HCT116 (cell line): Measurements from ENCODE around the gene MYBPHL. TPM values are rescaled to one million over a fixed set of nuclear protein-coding genes. Genes with fewer than 3 reads are reported as not detected.

Source experiments
- ATAC-seq: fragments of 200-7000 bp; cut with Tn5 transposase; 2 replicates; pipeline ENCODE4 v1.9.1; 2020; ENCODE audit warnings: mild to moderate bottlenecking, moderate library complexity
- BruUV-seq: library from RNA; stranded (reverse); fragments of 400-500 nt; replicated peaks from 2 replicates; lab custom pipeline; 2021; lab: Mats Ljungman, UMichigan
- CTCF ChIA-PET: fragments of 300-600 bp; sonication (Branson Sonifier 250); formaldehyde crosslinking; loops from one replicate; lab custom pipeline; 2021; ENCODE audit warnings: antibody characterized with exemption; lab: Charles Lee
- POLR2A ChIA-PET: fragments of 300-600, 350-600 bp; sonication (Branson Sonifier 250); formaldehyde crosslinking; loops from one replicate; lab custom pipeline; 2021; ENCODE audit warnings: antibody characterized with exemption; lab: Charles Lee
- RAD21 ChIA-PET, 2 experiments: fragments of 300-600 bp; sonication (Branson Sonifier 250); formaldehyde crosslinking; loops; one replicate each; lab custom pipeline; 2023; ENCODE audit warnings: low total read pairs in 2 of 2; ENCODE audit not compliant: uncharacterized antibody in 2 of 2, unreplicated experiment in 2 of 2, low non-redundant PET in 1 of 2; lab: Charles Lee
- DNase-seq: peaks from one replicate; pipeline ENCODE4 v3.0.0-alpha.2; 2010; ENCODE audit warnings: low read depth, low spot score
- H2AFZ ChIP-seq: fragments of 200-600 bp; shearing (Covaris generic), sonication (generic); 2 replicates; pipeline ENCODE4 v1.6.1; 2017; ENCODE audit warnings: low read depth, mixed run types, mixed read lengths, antibody characterized with exemption, low read length; ENCODE audit not compliant: poor library complexity, severe bottlenecking
- H3K27ac ChIP-seq: 2 replicates; pipeline ENCODE4 v1.5.1; 2012; ENCODE audit warnings: low read depth, low read length
- H3K27me3 ChIP-seq: fragments of 200-600 bp; sonication (generic); 2 replicates; pipeline ENCODE4 v1.6.1; 2016; ENCODE audit warnings: mixed run types, low read length, mixed read lengths; ENCODE audit not compliant: insufficient read depth
- H3K36me3 ChIP-seq, 2 experiments: fragments of 200-500 bp in 1 of 2; fragments of 200-600 bp in 1 of 2; sonication (Bioruptor generic) in 1 of 2; sonication (generic) in 1 of 2; 2 replicates each; pipeline versions ENCODE4 v1.5.1 to v1.6.1; 2014 to 2016; ENCODE audit warnings: low read length in 2 of 2, inconsistent platforms in 1 of 2, mixed read lengths in 1 of 2, mixed run types in 1 of 2; ENCODE audit not compliant: insufficient read depth in 2 of 2, control insufficient read depth in 1 of 2
- H3K4me1 ChIP-seq, 2 experiments: fragments of 200-600 bp in 1 of 2; sonication (generic) in 1 of 2; 2 replicates each; pipeline versions ENCODE4 v1.5.1 to v1.6.1; 2012 to 2017; ENCODE audit warnings: low read length in 2 of 2, inconsistent platforms in 1 of 2, mild to moderate bottlenecking in 1 of 2, mixed read lengths in 1 of 2, mixed run types in 1 of 2, moderate library complexity in 1 of 2; ENCODE audit not compliant: insufficient read depth in 2 of 2, control insufficient read depth in 1 of 2
- H3K4me2 ChIP-seq: fragments of 200-600 bp; sonication (generic); 2 replicates; pipeline ENCODE4 v1.6.1; 2017; ENCODE audit warnings: mixed run types, low read length, mixed read lengths
- H3K4me3 ChIP-seq, 2 experiments: fragments of 200-600 bp in 1 of 2; sonication (generic) in 1 of 2; replicated peaks in 1 of 2; 2 replicates each; pipeline ENCODE4 v1.5.1; 2011 to 2016; ENCODE audit warnings: low read length in 2 of 2, control low read depth in 1 of 2, low read depth in 1 of 2, mild to moderate bottlenecking in 1 of 2, mixed read lengths in 1 of 2, mixed run types in 1 of 2
- H3K79me2 ChIP-seq: fragments of 200-600 bp; sonication (generic); 2 replicates; pipeline ENCODE4 v1.6.1; 2017; ENCODE audit warnings: mild to moderate bottlenecking, mixed run types, low read length, moderate library complexity, mixed read lengths; ENCODE audit not compliant: insufficient read depth
- H3K9ac ChIP-seq: fragments of 200-600 bp; sonication (generic); 2 replicates; pipeline ENCODE4 v1.6.1; 2016; ENCODE audit warnings: low read length, mixed read lengths
- H3K9me2 ChIP-seq: fragments of 200-600 bp; sonication (generic), shearing (Covaris generic); 2 replicates; pipeline ENCODE4 v1.6.1; 2017; ENCODE audit warnings: mixed run types, mild to moderate bottlenecking, moderate library complexity; ENCODE audit not compliant: insufficient read depth
- H3K9me3 ChIP-seq, 2 experiments: fragments of 200-500 bp in 1 of 2; fragments of 200-600 bp in 1 of 2; sonication (Bioruptor generic) in 1 of 2; sonication (generic) in 1 of 2; 2 replicates each; pipeline ENCODE4 v1.6.1; 2014 to 2017; ENCODE audit warnings: low read length in 2 of 2, mixed read lengths in 2 of 2, inconsistent platforms in 1 of 2, low read depth in 1 of 2, mild to moderate bottlenecking in 1 of 2, mixed run types in 1 of 2, moderate library complexity in 1 of 2; ENCODE audit not compliant: control insufficient read depth in 1 of 2, insufficient read depth in 1 of 2
- H4K20me1 ChIP-seq: fragments of 200-600 bp; sonication (generic), shearing (Covaris generic); 2 replicates; pipeline ENCODE4 v1.6.1; 2017; ENCODE audit warnings: mixed run types, mild to moderate bottlenecking, moderate library complexity; ENCODE audit not compliant: insufficient read depth
- CBX3 ChIP-seq: IDR thresholded peaks from 2 replicates; pipeline ENCODE4 v1.6.1; 2012; ENCODE audit warnings: low read depth
- EZH2 ChIP-seq: fragments of 200-600 bp; sonication (generic); IDR thresholded peaks from 2 replicates; pipeline ENCODE4 v1.6.1; 2017; ENCODE audit warnings: antibody characterized with exemption, mixed run types
- EZH2phosphoT487 ChIP-seq: fragments of 200-600 bp; IDR thresholded peaks from 2 replicates; pipeline ENCODE4 v1.6.1; 2018; ENCODE audit warnings: antibody characterized with exemption, borderline replicate concordance
- FOSL1 ChIP-seq: IDR thresholded peaks from 2 replicates; pipeline ENCODE4 v1.6.1; 2012; ENCODE audit warnings: low read depth
- JUND ChIP-seq: IDR thresholded peaks from 2 replicates; pipeline ENCODE4 v1.6.1; 2012
- POLR2AphosphoS5 ChIP-seq: IDR thresholded peaks from 2 replicates; pipeline ENCODE4 v1.6.1; 2011; ENCODE audit warnings: mild to moderate bottlenecking, low read depth, low read length, moderate library complexity
- RAD21 ChIP-seq: IDR thresholded peaks from 2 replicates; pipeline ENCODE4 v1.6.1; 2012; ENCODE audit warnings: low read depth, mild to moderate bottlenecking
- SIN3A ChIP-seq: IDR thresholded peaks from 2 replicates; pipeline ENCODE4 v1.6.1; 2012; ENCODE audit warnings: low read depth
- SRF ChIP-seq: IDR thresholded peaks from 2 replicates; pipeline ENCODE4 v1.6.1; 2012; ENCODE audit warnings: low read depth
- TCF7L2 ChIP-seq: IDR thresholded peaks from 2 replicates; pipeline ENCODE4 v1.7.0; 2011; ENCODE audit warnings: borderline replicate concordance, inconsistent platforms; ENCODE audit not compliant: insufficient read depth, insufficient read length; ENCODE audit errors: extremely low read depth
- YY1 ChIP-seq: IDR thresholded peaks from 2 replicates; pipeline ENCODE4 v1.6.1; 2011; ENCODE audit warnings: low read length, low read depth, moderate library complexity, mild to moderate bottlenecking; ENCODE audit not compliant: insufficient replicate concordance; ENCODE audit errors: extremely low read depth
- ZFX ChIP-seq: fragments of 450-650 bp; IDR thresholded peaks from 2 replicates; pipeline ENCODE4 v1.6.1; 2017
- ZNF274 ChIP-seq: fragments of 200-500 bp; sonication (Bioruptor generic); IDR thresholded peaks from 2 replicates; pipeline ENCODE4 v1.6.1; 2014; ENCODE audit warnings: mild to moderate bottlenecking, low read depth, low read length, inconsistent platforms
- intact Hi-C: fragments of 100-400 bp; cut with micrococcal nuclease; formaldehyde crosslinking; loops from 2 replicates; pipeline ENCODE4 v1.10.0; 2022
- total RNA-seq: library from RNA; stranded (reverse); gene quantifications from one replicate; pipeline ENCODE4 v1.2.1, GENCODE V29; 2021; ENCODE audit not compliant: unreplicated experiment
- TF ChIP-seq, protein P1 (sequence below): IDR thresholded peaks from 2 replicates; pipeline ENCODE4 v1.6.1; 2011; ENCODE audit warnings: mild to moderate bottlenecking, low read length, moderate library complexity; ENCODE audit not compliant: insufficient replicate concordance; ENCODE audit errors: extremely low read depth
- TF ChIP-seq, protein P2 (sequence below): IDR thresholded peaks from 2 replicates; pipeline ENCODE4 v1.6.1; 2012; ENCODE audit warnings: low read depth
- TF ChIP-seq, protein P3 (sequence below): IDR thresholded peaks from 2 replicates; pipeline ENCODE4 v1.6.1; 2012
- TF ChIP-seq, protein P4 (sequence below): IDR thresholded peaks from 2 replicates; pipeline ENCODE4 v1.6.1; 2012

Gene MYBPHL
- total RNA-seq, 1 experiment from 2014 or later = 1.0 TPM

DNA sequence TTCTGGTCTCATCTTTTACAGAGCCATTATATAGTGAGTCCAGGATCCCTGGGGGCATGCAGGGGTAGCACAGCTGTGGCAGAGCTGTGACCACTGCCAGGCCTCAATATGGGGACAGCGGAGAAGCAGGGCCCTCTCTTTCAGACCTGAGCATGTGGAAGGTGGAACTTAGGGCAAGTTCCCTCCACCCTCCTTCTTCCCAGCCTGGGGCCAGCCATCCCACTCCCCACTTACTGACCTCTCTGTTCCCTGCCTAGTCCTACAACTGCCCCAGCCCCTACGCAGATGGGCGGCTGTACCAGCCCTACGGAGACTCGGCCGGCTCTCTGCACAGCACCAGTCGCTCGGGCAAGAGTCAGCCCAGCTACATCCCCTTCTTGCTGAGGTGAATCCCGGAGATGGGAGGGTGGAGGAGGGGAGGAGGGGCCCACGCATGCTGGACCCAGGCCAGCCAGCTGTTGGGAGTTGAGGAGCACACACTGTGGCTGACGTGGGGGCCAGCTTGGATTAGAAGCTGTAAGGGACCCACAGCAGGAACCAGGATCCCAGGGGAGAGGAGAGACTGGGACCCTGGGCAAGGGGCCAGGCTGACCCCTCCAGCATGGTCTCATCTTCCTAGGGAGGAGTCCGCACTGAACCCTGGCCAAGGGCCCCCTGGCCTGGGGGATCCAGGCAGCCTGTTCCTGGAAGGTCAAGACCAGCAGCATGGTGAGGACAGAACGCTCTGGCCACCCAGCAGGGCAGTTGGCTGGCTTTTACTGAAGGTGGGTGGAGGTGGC lies 34.6 kb downstream of the MYBPHL start:
- H3K27me3 ChIP-seq = no peaks in the 10 kb centered on the region
- no peak for ATAC-seq
- no peak overlapping the region for H3K9ac ChIP-seq
- H3K36me3 ChIP-seq = peaks cover 0 to 2% of the 10 kb centered on the region in 2 experiments; a peak in 1 of 4 replicates
- H4K20me1 ChIP-seq = no peaks in the 10 kb centered on the region
- no peaks in the 10 kb centered on the region for H3K9me2 ChIP-seq
- no peaks in the 10 kb centered on the region for H3K9me3 ChIP-seq
- H3K79me2 ChIP-seq = no peaks in the 10 kb centered on the region
- BruUV-seq = no TSS peak
- H3K4me3 ChIP-seq = no peak overlapping the region
- H3K4me2 ChIP-seq = no peak overlapping the region
- H2AFZ ChIP-seq = no peak overlapping the region
- intact Hi-C loops = no loop called here
- H3K27ac ChIP-seq = no peak overlapping the region
- TF ChIP-seq ZNF274 (no peak), EZH2 (no peak), ZFX (no peak), JUND (no peak), YY1 (no peak), RAD21 (no peak), CBX3 (no peak), FOSL1 (no peak), TCF7L2 (no peak), SRF (no peak), POLR2AphosphoS5 (no peak), SIN3A (no peak), EZH2phosphoT487 (no peak)
- TF ChIP-seq, protein P1, sequence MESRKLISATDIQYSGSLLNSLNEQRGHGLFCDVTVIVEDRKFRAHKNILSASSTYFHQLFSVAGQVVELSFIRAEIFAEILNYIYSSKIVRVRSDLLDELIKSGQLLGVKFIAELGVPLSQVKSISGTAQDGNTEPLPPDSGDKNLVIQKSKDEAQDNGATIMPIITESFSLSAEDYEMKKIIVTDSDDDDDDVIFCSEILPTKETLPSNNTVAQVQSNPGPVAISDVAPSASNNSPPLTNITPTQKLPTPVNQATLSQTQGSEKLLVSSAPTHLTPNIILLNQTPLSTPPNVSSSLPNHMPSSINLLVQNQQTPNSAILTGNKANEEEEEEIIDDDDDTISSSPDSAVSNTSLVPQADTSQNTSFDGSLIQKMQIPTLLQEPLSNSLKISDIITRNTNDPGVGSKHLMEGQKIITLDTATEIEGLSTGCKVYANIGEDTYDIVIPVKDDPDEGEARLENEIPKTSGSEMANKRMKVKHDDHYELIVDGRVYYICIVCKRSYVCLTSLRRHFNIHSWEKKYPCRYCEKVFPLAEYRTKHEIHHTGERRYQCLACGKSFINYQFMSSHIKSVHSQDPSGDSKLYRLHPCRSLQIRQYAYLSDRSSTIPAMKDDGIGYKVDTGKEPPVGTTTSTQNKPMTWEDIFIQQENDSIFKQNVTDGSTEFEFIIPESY = no peak
- TF ChIP-seq, protein P2, sequence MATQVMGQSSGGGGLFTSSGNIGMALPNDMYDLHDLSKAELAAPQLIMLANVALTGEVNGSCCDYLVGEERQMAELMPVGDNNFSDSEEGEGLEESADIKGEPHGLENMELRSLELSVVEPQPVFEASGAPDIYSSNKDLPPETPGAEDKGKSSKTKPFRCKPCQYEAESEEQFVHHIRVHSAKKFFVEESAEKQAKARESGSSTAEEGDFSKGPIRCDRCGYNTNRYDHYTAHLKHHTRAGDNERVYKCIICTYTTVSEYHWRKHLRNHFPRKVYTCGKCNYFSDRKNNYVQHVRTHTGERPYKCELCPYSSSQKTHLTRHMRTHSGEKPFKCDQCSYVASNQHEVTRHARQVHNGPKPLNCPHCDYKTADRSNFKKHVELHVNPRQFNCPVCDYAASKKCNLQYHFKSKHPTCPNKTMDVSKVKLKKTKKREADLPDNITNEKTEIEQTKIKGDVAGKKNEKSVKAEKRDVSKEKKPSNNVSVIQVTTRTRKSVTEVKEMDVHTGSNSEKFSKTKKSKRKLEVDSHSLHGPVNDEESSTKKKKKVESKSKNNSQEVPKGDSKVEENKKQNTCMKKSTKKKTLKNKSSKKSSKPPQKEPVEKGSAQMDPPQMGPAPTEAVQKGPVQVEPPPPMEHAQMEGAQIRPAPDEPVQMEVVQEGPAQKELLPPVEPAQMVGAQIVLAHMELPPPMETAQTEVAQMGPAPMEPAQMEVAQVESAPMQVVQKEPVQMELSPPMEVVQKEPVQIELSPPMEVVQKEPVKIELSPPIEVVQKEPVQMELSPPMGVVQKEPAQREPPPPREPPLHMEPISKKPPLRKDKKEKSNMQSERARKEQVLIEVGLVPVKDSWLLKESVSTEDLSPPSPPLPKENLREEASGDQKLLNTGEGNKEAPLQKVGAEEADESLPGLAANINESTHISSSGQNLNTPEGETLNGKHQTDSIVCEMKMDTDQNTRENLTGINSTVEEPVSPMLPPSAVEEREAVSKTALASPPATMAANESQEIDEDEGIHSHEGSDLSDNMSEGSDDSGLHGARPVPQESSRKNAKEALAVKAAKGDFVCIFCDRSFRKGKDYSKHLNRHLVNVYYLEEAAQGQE = no peak
- TF ChIP-seq, protein P3, sequence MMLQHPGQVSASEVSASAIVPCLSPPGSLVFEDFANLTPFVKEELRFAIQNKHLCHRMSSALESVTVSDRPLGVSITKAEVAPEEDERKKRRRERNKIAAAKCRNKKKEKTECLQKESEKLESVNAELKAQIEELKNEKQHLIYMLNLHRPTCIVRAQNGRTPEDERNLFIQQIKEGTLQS = no peak
- TF ChIP-seq, protein P4, sequence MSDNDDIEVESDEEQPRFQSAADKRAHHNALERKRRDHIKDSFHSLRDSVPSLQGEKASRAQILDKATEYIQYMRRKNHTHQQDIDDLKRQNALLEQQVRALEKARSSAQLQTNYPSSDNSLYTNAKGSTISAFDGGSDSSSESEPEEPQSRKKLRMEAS = no peak
- H3K4me1 ChIP-seq = peaks cover 33 to 39% of the 10 kb centered on the region in 2 experiments
- RAD21 ChIA-PET = no interaction called here
- POLR2A ChIA-PET = no interaction called here
- no peak for DNase-seq
- CTCF ChIA-PET = no interaction called here
